ENCODE data around the gene CYP11A1. TPM values are rescaled to one million over a fixed set of nuclear protein-coding genes. Genes with fewer than 3 reads are reported as not detected.
A peak's percentile ranks its signal among the peaks of the same experiment; 100 is the strongest.

The CYP11A1 gene
- total RNA-seq, 1 donor from 2014 or later: not detected

DNA sequence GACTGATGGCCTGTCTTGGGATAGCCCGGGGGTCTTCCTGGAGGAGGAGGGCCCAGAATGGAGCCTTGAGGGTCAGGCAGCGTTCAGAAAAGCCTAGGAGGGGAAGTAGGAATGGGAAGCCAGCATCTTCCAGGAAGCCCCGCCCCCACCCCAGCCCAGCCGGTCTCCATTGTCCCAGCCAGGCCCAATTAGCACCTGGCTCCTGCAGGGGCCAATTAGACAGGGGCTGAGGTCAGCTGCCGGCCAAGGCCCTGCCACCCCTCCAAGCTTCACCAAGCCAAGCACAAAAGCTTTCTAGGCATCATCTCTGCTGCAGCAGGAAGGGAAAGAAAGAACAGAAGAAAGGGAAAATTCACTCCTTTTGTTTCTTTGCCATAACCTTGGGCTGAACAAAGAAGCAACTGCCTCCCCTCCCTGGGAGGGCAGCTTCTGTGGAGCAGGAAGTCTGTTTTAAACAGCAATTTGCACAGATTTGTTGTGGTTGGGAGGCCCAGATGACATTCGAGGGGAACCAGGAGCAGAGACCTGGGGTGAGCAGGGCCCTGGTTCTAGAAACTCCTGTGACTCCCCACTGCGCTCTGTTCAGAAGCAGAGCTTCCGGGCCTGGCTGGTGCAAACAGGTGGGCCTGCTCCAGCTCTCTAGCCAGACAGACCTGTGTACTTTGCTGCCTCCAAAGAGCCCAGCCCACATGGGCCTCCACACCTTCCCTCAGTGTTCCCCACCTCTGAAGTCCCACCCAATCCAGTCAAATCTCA lies 47.7 kb downstream of the CYP11A1 start:
- H3K4me3 Mint-ChIP-seq (ENCODE audit: unreplicated experiment): no peak overlapping the region
- peaks cover 2% of the 10 kb centered on the region for H3K27me3 Mint-ChIP-seq (ENCODE audit: unreplicated experiment)
- DNase-seq: peak; percentile 34
- H3K9me3 Mint-ChIP-seq (ENCODE audit: unreplicated experiment): no peaks in the 10 kb centered on the region
- peaks cover 4% of the 10 kb centered on the region for H3K4me1 Mint-ChIP-seq (ENCODE audit: low read depth, unreplicated experiment)
- H3K36me3 Mint-ChIP-seq (ENCODE audit: unreplicated experiment): no peaks in the 10 kb centered on the region
- H3K27ac Mint-ChIP-seq (ENCODE audit: unreplicated experiment): no peak overlapping the region
- TF ChIP-seq, protein P1, sequence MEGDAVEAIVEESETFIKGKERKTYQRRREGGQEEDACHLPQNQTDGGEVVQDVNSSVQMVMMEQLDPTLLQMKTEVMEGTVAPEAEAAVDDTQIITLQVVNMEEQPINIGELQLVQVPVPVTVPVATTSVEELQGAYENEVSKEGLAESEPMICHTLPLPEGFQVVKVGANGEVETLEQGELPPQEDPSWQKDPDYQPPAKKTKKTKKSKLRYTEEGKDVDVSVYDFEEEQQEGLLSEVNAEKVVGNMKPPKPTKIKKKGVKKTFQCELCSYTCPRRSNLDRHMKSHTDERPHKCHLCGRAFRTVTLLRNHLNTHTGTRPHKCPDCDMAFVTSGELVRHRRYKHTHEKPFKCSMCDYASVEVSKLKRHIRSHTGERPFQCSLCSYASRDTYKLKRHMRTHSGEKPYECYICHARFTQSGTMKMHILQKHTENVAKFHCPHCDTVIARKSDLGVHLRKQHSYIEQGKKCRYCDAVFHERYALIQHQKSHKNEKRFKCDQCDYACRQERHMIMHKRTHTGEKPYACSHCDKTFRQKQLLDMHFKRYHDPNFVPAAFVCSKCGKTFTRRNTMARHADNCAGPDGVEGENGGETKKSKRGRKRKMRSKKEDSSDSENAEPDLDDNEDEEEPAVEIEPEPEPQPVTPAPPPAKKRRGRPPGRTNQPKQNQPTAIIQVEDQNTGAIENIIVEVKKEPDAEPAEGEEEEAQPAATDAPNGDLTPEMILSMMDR (IDR thresholded peaks at IDR 0.05; ENCODE audit: partially characterized antibody, unreplicated experiment): no peak

DNA sequence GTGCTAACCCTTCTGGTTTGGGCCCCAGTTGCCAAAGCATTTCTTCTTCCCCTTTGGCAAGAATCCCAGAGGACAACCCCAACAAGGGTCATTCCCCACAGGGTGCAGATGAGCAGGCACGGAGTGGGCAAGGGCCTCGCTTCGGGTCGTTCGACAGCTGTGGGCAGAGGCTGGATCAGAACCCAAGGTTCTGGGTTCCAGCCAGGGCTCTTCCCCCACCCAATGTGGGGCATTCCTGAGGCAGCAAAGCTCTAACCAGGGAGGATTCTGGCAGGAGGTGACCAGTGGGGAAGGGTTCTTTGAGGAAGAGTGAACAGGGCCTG lies 48.3 kb downstream of the CYP11A1 start:
- no peak for DNase-seq
- Mint-ChIP-seq H3K36me3 (ENCODE audit: unreplicated experiment) (no peaks in the 10 kb centered on the region), H3K27ac (ENCODE audit: unreplicated experiment) (no peak overlapping the region), H3K27me3 (ENCODE audit: unreplicated experiment) (peaks cover 2% of the 10 kb centered on the region), H3K9me3 (ENCODE audit: unreplicated experiment) (no peaks in the 10 kb centered on the region), H3K4me1 (ENCODE audit: low read depth, unreplicated experiment) (peaks cover 4% of the 10 kb centered on the region), H3K4me3 (ENCODE audit: unreplicated experiment) (no peak overlapping the region)
- TF ChIP-seq, protein P1 (IDR thresholded peaks at IDR 0.05; ENCODE audit: partially characterized antibody, unreplicated experiment): no peak

DNA sequence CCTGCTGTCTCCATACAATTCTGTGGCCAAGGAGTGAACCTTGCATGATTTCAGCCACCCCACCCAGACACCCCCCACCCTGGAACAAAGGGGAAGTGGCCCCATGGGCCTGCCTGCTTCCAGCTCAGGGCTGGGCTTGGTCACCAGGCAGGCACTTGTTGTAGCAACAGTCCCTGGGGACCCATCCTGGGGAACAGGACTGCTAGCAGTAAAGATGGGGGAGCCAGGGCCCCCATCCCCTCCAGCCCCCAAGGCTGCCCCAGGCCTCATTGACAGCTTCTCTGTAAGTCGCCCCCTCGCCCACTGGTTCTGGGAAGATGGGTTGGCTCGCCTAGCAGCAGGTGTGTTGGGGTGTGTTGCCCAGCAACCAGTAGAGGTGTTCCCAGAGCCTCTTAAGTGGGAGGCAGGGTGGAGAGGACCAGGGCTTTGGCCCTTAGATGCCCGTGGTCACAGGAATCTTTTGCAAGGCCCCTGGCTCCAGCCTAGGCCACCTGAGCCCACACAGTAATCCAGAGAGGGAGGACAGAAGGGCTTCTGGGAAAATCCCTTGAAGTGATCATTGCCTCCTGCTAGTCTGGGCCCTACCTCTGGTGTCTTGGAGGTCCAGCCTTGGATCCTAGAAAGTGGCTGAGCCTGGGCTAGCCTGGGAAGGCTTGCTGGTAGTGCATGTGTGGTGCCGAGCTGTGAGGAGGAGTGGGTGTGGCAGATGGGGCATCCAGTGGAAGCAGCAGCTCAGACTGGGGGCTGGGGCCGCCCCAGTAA lies 48.9 kb downstream of the CYP11A1 start:
- no peak for DNase-seq
- TF ChIP-seq, protein P1 (IDR thresholded peaks at IDR 0.05; ENCODE audit: partially characterized antibody, unreplicated experiment): no peak
- H3K27me3 Mint-ChIP-seq (ENCODE audit: unreplicated experiment): peaks cover 2% of the 10 kb centered on the region
- no peak overlapping the region for H3K27ac Mint-ChIP-seq (ENCODE audit: unreplicated experiment)
- H3K4me1 Mint-ChIP-seq (ENCODE audit: low read depth, unreplicated experiment): peaks cover 4% of the 10 kb centered on the region
- no peaks in the 10 kb centered on the region for H3K36me3 Mint-ChIP-seq (ENCODE audit: unreplicated experiment)
- no peaks in the 10 kb centered on the region for H3K9me3 Mint-ChIP-seq (ENCODE audit: unreplicated experiment)
- no peak overlapping the region for H3K4me3 Mint-ChIP-seq (ENCODE audit: unreplicated experiment)

DNA sequence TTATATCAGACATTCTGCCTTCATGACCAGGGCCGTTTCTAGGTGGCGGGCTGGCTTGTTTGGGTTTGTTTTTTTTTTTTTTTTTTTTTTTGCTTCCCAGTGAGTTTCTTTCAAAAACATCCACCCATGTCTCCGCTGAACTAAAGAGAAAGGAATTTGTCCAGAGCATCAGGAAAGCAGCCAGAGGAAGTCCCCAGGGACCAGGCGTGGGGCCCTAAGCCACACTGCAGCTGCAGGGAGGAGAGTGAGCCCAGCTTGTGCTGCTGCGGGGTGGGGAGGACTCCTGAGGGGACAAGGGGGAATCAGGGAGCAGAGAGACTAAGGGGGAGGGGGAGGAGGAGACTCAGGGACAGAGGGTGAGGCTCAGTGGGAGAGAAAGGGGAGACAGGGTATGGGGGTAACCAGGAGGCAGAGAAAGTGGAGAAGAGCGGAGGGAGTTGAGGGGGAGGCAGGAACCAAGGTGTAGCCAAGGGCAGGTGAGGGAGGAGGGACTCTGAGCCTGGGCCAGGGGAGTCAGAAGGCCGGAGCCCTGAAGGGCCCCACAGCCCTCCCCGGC lies 49.5 kb downstream of the CYP11A1 start:
- H3K4me3 Mint-ChIP-seq (ENCODE audit: unreplicated experiment): no peak overlapping the region
- no peaks in the 10 kb centered on the region for H3K9me3 Mint-ChIP-seq (ENCODE audit: unreplicated experiment)
- H3K36me3 Mint-ChIP-seq (ENCODE audit: unreplicated experiment): no peaks in the 10 kb centered on the region

More for the DNA sequence above, 49.5 kb downstream of the CYP11A1 start:
- Mint-ChIP-seq H3K27me3 (ENCODE audit: unreplicated experiment) (peaks cover 2% of the 10 kb centered on the region), H3K27ac (ENCODE audit: unreplicated experiment) (no peak overlapping the region), H3K4me1 (ENCODE audit: low read depth, unreplicated experiment) (peaks cover 7% of the 10 kb centered on the region)
- TF ChIP-seq, protein P1 (IDR thresholded peaks at IDR 0.05; ENCODE audit: partially characterized antibody, unreplicated experiment): no peak
- DNase-seq: no peak
